GM21515 (cell line): ENCODE measurements around the gene HOXB8.

ENCODE experiments used
- ATAC-seq: cut with Tn5 transposase; IDR thresholded peaks from one replicate; pipeline ENCODE4 v1.9.1; 2021; ENCODE audit not compliant: unreplicated experiment

HOXB8 gene

GRCh38 chr17:48637323-48638260 is 22.5 kb upstream of the HOXB8 start:
- ATAC-seq: no peak

DNA sequence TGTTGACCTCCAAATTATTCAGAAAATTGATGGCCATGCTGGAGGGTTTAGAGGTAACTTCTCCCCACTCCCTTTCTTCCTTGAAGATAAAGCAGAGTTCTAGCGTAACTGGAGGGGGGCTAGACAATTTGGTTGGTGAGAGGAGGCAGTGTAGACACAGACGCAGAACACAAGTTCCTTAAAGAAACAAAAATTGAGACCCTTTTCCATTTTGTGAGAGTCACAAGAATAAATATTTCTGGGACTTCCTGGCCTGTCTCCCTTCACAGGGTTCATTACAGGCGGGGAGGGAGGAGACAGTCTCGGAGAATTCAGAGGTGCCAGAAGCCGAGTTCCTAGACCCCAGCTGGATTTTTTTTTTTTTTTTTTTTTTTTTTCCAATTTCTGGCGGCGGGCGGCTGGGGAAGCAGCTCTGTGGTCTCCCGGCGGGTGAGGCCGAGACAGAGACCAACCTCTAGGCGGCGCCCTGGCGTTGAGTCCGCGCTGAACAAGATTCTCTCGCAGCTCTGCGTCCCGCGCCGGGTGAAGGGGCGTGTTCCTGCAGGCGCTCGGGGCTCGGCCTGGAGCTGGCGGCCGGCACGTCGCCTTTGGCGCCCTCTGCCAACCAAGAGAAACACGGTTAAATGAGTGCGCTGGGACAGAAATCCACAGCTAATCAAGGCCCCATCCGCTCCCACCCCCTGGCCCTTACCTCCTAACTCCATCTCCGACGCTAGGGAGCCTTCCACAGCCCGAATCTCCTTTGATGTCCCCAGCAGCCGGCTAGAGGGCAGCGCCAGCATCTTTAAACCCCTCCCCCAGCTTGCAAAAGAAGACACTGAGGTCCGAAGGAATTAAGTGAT is 21.3 kb upstream of the HOXB8 start:
- no peak for ATAC-seq

- ATAC-seq: no peak
Measured at GRCh38 chr17:48634493-48635208, 19.6 kb upstream of the HOXB8 start.

DNA sequence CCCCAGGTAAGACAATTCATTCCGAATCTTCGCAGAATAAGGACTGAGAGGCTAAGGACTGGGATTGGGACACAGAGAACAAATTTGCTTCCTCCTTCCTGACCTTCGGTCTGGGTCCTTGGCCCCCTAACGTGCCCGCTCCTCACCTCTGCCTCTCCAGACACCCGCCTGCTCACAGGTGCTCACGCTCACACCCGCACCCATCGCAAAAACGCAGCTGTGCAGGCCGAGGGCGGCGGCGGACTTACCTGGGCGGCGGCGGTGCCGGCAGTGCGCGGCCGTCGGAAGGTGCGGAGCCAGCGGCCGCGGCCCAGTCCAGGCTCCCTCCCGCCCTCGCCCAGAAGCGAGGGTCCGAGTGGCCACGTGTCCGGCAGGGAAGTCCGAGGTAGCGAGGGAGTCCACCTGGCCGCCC is 18.2 kb upstream of the HOXB8 start:
- ATAC-seq: no peak

GRCh38 chr17:48632579-48633265 is 17.6 kb upstream of the HOXB8 start:
- no peak for ATAC-seq

- no peak for ATAC-seq
Measured at GRCh38 chr17:48631693-48632578, 16.8 kb upstream of the HOXB8 start.

- no peak for ATAC-seq
Measured at GRCh38 chr17:48630925-48631692, 16.0 kb upstream of the HOXB8 start.

DNA sequence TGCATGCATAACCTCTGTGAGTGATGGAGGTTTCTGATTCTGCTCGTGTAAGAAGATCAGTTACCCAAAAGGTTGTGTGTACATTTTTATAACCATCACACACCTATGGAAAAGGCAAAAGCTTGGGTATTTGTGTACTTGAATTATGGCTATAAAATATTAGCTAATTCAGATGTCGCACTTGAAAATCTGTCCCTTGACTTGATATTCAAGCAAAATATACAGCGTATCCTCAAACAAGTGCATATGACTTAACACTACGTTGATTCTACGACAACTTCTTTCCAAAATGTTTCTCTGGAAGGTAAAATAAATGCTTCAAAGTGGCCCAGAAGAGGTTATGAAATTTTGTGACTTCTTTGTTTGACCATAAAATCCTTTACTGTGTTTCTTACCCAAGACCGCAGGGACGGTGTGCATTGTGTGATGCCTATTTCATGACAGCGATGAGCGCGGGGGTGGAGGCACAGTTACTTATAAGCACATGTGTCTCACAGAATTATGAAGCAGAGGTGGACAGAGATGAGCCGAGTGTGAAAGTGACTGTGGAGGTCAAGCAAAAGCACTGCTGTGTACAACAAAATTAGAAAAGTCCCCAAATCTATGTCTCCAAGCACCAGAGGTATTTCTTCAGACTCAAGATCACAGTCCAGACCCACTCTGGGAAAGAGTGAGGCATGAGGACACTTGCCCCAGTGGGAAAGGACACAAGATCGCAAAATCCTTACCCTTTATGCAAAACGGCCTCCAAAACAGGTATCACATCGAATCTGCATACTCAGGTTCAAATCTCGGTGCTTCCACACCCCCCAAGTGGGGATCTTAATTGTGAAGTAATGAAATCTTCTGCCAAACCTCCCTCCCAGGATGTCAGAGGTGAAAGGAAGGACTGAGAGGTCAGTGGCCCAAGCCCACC is 15.2 kb upstream of the HOXB8 start:
- no peak for ATAC-seq

DNA sequence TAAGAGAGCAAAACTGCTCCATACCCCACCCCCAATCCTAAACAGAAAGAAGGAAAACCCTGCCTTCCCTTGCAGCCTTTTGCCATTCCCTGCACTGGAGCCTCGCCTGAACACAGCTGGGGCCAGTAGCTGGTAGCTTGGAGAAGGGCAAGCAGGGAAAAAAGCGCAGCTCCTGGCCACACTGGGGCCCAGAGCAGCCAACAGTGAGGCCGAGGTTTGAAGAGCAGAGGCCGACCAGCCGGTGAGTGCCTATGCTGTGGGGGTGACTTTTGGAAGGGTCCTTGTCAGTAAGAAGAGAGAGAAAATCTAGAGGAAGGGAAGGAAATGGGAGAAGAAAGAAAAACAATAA is 14.3 kb upstream of the HOXB8 start:
- no peak for ATAC-seq

GRCh38 chr17:48628649-48629410 is 13.7 kb upstream of the HOXB8 start:
- no peak for ATAC-seq

DNA sequence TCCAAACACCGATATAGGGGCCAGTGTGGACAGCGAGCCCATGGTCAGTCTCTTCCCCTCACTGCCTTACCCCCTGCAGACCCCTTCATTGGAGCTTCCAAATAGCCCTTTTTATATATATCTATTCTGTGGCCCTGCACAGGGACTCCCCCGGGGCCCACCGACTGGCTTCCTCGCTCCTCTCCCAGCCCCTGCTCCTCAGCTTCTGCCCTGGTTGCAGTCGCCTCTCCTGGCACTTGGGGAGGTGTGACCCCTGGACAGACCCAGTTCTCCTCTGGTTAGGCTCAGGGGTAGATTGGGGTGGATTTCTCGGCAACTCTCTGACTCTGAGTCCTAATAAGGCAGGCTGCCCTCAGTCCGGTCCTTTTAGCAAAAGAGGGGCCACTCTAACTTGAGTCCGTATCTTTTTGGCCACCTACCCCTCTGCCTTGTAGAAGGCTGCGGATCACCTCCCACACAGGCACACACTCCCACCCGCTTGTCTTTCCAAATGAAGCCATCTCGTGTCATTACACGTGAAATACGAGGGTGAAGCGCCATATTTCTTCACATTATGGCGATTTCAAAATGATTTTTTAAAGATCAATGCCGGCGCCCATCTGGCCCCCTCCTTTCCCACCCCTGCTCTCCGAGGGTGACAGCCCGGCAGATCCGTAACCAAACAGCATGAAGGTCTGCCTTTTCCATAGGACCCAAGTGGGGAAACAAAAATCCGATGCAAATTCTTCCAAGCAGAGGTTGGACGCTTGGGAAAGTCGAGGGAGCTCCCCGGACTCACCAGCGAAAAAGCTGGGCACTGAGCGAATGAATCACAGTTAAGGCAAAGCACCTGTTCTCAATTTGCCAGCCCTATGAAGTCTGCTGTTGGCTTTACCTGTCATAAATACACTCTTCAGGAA is 12.8 kb upstream of the HOXB8 start:
- ATAC-seq: no peak

GRCh38 chr17:48627118-48627597 is 12.1 kb upstream of the HOXB8 start:
- ATAC-seq: no peak

GRCh38 chr17:48626245-48627117 is 11.4 kb upstream of the HOXB8 start, which contains the start of gene HOXB9:
Gene HOXB9 (minus strand): TSS chr17:48626358. CDS start chr17:48626269, 89 bp downstream.
- no peak for ATAC-seq

GRCh38 chr17:48625495-48626244 is 10.6 kb upstream of the HOXB8 start:
- no peak for ATAC-seq
